ENCODE measurements around the gene ANO10.

The ANO10 gene

GRCh38 chr3:43451670-43452254 lies 170.0 kb downstream of the ANO10 start:
- no peak overlapping the region for H3K27ac ChIP-seq (ENCODE audit: low read length)
- no peaks in the 10 kb centered on the region for H3K36me3 ChIP-seq (ENCODE audit: control insufficient read depth, insufficient read depth, low read length)
- H3K4me1 ChIP-seq (ENCODE audit: control insufficient read depth, insufficient read depth, low read length) = no peaks in the 10 kb centered on the region
- DNase-seq (ENCODE audit: low read depth, low spot score) = no peak
- no peaks in the 10 kb centered on the region for H3K9me3 ChIP-seq (ENCODE audit: control insufficient read depth, insufficient read depth, low read length)
- no CpG with 5 or more reads among the region's 2 CpGs for WGBS (ENCODE audit: insufficient coverage, insufficient read length)
- no peak overlapping the region for H3K4me3 ChIP-seq (ENCODE audit: low read length)
- no peaks in the 10 kb centered on the region for H3K27me3 ChIP-seq (ENCODE audit: control insufficient read depth, insufficient read depth, low read length)

- Histone ChIP-seq H3K9me3 (ENCODE audit: control insufficient read depth, insufficient read depth, low read length) (no peaks in the 10 kb centered on the region), H3K27ac (ENCODE audit: low read length) (no peak overlapping the region), H3K27me3 (ENCODE audit: control insufficient read depth, insufficient read depth, low read length) (no peaks in the 10 kb centered on the region), H3K36me3 (ENCODE audit: control insufficient read depth, insufficient read depth, low read length) (no peaks in the 10 kb centered on the region), H3K4me1 (ENCODE audit: control insufficient read depth, insufficient read depth, low read length) (no peaks in the 10 kb centered on the region), H3K4me3 (ENCODE audit: low read length) (no peak overlapping the region)
- no CpG with 5 or more reads among the region's 1 CpG for WGBS (ENCODE audit: insufficient coverage, insufficient read length)
- no peak for DNase-seq (ENCODE audit: low read depth, low spot score)
Measured at GRCh38 chr3:43448098-43448497, 173.7 kb downstream of the ANO10 start.

- no CpG with 5 or more reads among the region's 4 CpGs for WGBS (ENCODE audit: insufficient coverage, insufficient read length)
- no peak for DNase-seq (ENCODE audit: low read depth, low spot score)
- Histone ChIP-seq H3K4me1 (ENCODE audit: control insufficient read depth, insufficient read depth, low read length) (no peaks in the 10 kb centered on the region), H3K9me3 (ENCODE audit: control insufficient read depth, insufficient read depth, low read length) (no peaks in the 10 kb centered on the region), H3K4me3 (ENCODE audit: low read length) (no peak overlapping the region), H3K27me3 (ENCODE audit: control insufficient read depth, insufficient read depth, low read length) (no peaks in the 10 kb centered on the region), H3K36me3 (ENCODE audit: control insufficient read depth, insufficient read depth, low read length) (no peaks in the 10 kb centered on the region), H3K27ac (ENCODE audit: low read length) (no peak overlapping the region)
Measured at GRCh38 chr3:43445820-43446219, 176.0 kb downstream of the ANO10 start.

- H3K27me3 ChIP-seq (ENCODE audit: control insufficient read depth, insufficient read depth, low read length) = no peaks in the 10 kb centered on the region
- no peaks in the 10 kb centered on the region for H3K9me3 ChIP-seq (ENCODE audit: control insufficient read depth, insufficient read depth, low read length)
- no peaks in the 10 kb centered on the region for H3K36me3 ChIP-seq (ENCODE audit: control insufficient read depth, insufficient read depth, low read length)
- no peak overlapping the region for H3K27ac ChIP-seq (ENCODE audit: low read length)
- WGBS (ENCODE audit: insufficient coverage, insufficient read length) = no CpG with 5 or more reads among the region's 2 CpGs
- no peaks in the 10 kb centered on the region for H3K4me1 ChIP-seq (ENCODE audit: control insufficient read depth, insufficient read depth, low read length)
- no peak for DNase-seq (ENCODE audit: low read depth, low spot score)
- H3K4me3 ChIP-seq (ENCODE audit: low read length) = no peak overlapping the region
Measured at GRCh38 chr3:43442872-43443395, 178.9 kb downstream of the ANO10 start.

- Histone ChIP-seq H3K36me3 (ENCODE audit: control insufficient read depth, insufficient read depth, low read length) (no peaks in the 10 kb centered on the region), H3K4me1 (ENCODE audit: control insufficient read depth, insufficient read depth, low read length) (no peaks in the 10 kb centered on the region), H3K27me3 (ENCODE audit: control insufficient read depth, insufficient read depth, low read length) (no peaks in the 10 kb centered on the region), H3K9me3 (ENCODE audit: control insufficient read depth, insufficient read depth, low read length) (no peaks in the 10 kb centered on the region), H3K4me3 (ENCODE audit: low read length) (no peak overlapping the region), H3K27ac (ENCODE audit: low read length) (no peak overlapping the region)
- no peak for DNase-seq (ENCODE audit: low read depth, low spot score)
- WGBS (ENCODE audit: insufficient coverage, insufficient read length) = no CpG with 5 or more reads among the region's 3 CpGs
Measured at GRCh38 chr3:43436507-43437140, 185.2 kb downstream of the ANO10 start.

- Histone ChIP-seq H3K4me1 (ENCODE audit: control insufficient read depth, insufficient read depth, low read length) (no peaks in the 10 kb centered on the region), H3K4me3 (ENCODE audit: low read length) (no peak overlapping the region), H3K36me3 (ENCODE audit: control insufficient read depth, insufficient read depth, low read length) (no peaks in the 10 kb centered on the region), H3K9me3 (ENCODE audit: control insufficient read depth, insufficient read depth, low read length) (no peaks in the 10 kb centered on the region), H3K27ac (ENCODE audit: low read length) (no peak overlapping the region), H3K27me3 (ENCODE audit: control insufficient read depth, insufficient read depth, low read length) (no peaks in the 10 kb centered on the region)
- no peak for DNase-seq (ENCODE audit: low read depth, low spot score)
Measured at GRCh38 chr3:43435706-43436105, 186.1 kb downstream of the ANO10 start.

GRCh38 chr3:43434431-43434830 lies 187.4 kb downstream of the ANO10 start:
- no peak for DNase-seq (ENCODE audit: low read depth, low spot score)
- H3K27ac ChIP-seq (ENCODE audit: low read length) = no peak overlapping the region
- no peaks in the 10 kb centered on the region for H3K27me3 ChIP-seq (ENCODE audit: control insufficient read depth, insufficient read depth, low read length)
- no peak overlapping the region for H3K4me3 ChIP-seq (ENCODE audit: low read length)
- H3K36me3 ChIP-seq (ENCODE audit: control insufficient read depth, insufficient read depth, low read length) = no peaks in the 10 kb centered on the region
- no peaks in the 10 kb centered on the region for H3K9me3 ChIP-seq (ENCODE audit: control insufficient read depth, insufficient read depth, low read length)
- no peaks in the 10 kb centered on the region for H3K4me1 ChIP-seq (ENCODE audit: control insufficient read depth, insufficient read depth, low read length)
- no CpG with 5 or more reads among the region's 2 CpGs for WGBS (ENCODE audit: insufficient coverage, insufficient read length)

GRCh38 chr3:43432462-43432861 lies 189.3 kb downstream of the ANO10 start:
- Histone ChIP-seq H3K36me3 (ENCODE audit: control insufficient read depth, insufficient read depth, low read length) (no peaks in the 10 kb centered on the region), H3K27ac (ENCODE audit: low read length) (no peak overlapping the region), H3K4me3 (ENCODE audit: low read length) (no peak overlapping the region), H3K4me1 (ENCODE audit: control insufficient read depth, insufficient read depth, low read length) (no peaks in the 10 kb centered on the region), H3K9me3 (ENCODE audit: control insufficient read depth, insufficient read depth, low read length) (no peaks in the 10 kb centered on the region), H3K27me3 (ENCODE audit: control insufficient read depth, insufficient read depth, low read length) (no peaks in the 10 kb centered on the region)
- DNase-seq (ENCODE audit: low read depth, low spot score) = no peak
- WGBS (ENCODE audit: insufficient coverage, insufficient read length) = no CpG with 5 or more reads among the region's 2 CpGs

GRCh38 chr3:43426388-43426787 lies 195.4 kb downstream of the ANO10 start:
- Histone ChIP-seq H3K36me3 (ENCODE audit: control insufficient read depth, insufficient read depth, low read length) (no peaks in the 10 kb centered on the region), H3K4me1 (ENCODE audit: control insufficient read depth, insufficient read depth, low read length) (no peaks in the 10 kb centered on the region), H3K4me3 (ENCODE audit: low read length) (no peak overlapping the region), H3K27me3 (ENCODE audit: control insufficient read depth, insufficient read depth, low read length) (no peaks in the 10 kb centered on the region), H3K27ac (ENCODE audit: low read length) (no peak overlapping the region), H3K9me3 (ENCODE audit: control insufficient read depth, insufficient read depth, low read length) (no peaks in the 10 kb centered on the region)
- no peak for DNase-seq (ENCODE audit: low read depth, low spot score)
- WGBS (ENCODE audit: insufficient coverage, insufficient read length) = no CpG with 5 or more reads among the region's 1 CpG

- Histone ChIP-seq H3K4me1 (ENCODE audit: control insufficient read depth, insufficient read depth, low read length) (no peaks in the 10 kb centered on the region), H3K4me3 (ENCODE audit: low read length) (no peak overlapping the region), H3K36me3 (ENCODE audit: control insufficient read depth, insufficient read depth, low read length) (no peaks in the 10 kb centered on the region), H3K27me3 (ENCODE audit: control insufficient read depth, insufficient read depth, low read length) (no peaks in the 10 kb centered on the region), H3K9me3 (ENCODE audit: control insufficient read depth, insufficient read depth, low read length) (no peaks in the 10 kb centered on the region), H3K27ac (ENCODE audit: low read length) (no peak overlapping the region)
- DNase-seq (ENCODE audit: low read depth, low spot score) = no peak
- WGBS (ENCODE audit: insufficient coverage, insufficient read length) = 100% methylated on average over 2 of the region's 4 CpGs
Measured at GRCh38 chr3:43425829-43426228, 196.0 kb downstream of the ANO10 start.

GRCh38 chr3:43423639-43424038 lies 198.2 kb downstream of the ANO10 start:
- no CpG with 5 or more reads among the region's 3 CpGs for WGBS (ENCODE audit: insufficient coverage, insufficient read length)

More at GRCh38 chr3:43423639-43424038, 198.2 kb downstream of the ANO10 start:
- no peak for DNase-seq (ENCODE audit: low read depth, low spot score)
- no peaks in the 10 kb centered on the region for H3K4me1 ChIP-seq (ENCODE audit: control insufficient read depth, insufficient read depth, low read length)
- no peak overlapping the region for H3K4me3 ChIP-seq (ENCODE audit: low read length)
- no peak overlapping the region for H3K27ac ChIP-seq (ENCODE audit: low read length)
- H3K9me3 ChIP-seq (ENCODE audit: control insufficient read depth, insufficient read depth, low read length) = no peaks in the 10 kb centered on the region
- H3K36me3 ChIP-seq (ENCODE audit: control insufficient read depth, insufficient read depth, low read length) = no peaks in the 10 kb centered on the region
- H3K27me3 ChIP-seq (ENCODE audit: control insufficient read depth, insufficient read depth, low read length) = no peaks in the 10 kb centered on the region
